GM12878 (cell line): Measurements from ENCODE around the gene ATP4A. TPM values are rescaled to one million over a fixed set of nuclear protein-coding genes. Genes with fewer than 3 reads are reported as not detected.

Source experiments
- ATAC-seq: fragments of 200-7000 bp; cut with Tn5 transposase; 3 replicates; pipeline ENCODE4 v1.9.1; 2020; ENCODE audit warnings: mild to moderate bottlenecking, moderate library complexity
- BruUV-seq: library from RNA; stranded (reverse); fragments of 400-500 nt; replicated peaks from 2 replicates; lab custom pipeline; 2021; lab: Mats Ljungman, UMichigan
- CTCF ChIA-PET: fragments of 300-600 bp; sonication (Branson Sonifier 250); formaldehyde crosslinking; extraction: SDS; loops from one replicate; lab custom pipeline; 2021; ENCODE audit warnings: inconsistent platforms; lab: Yijun Ruan, JAX
- POLR2A ChIA-PET: fragments of 350-600 bp; formaldehyde crosslinking; extraction: SDS; loops from one replicate; lab custom pipeline; 2021; ENCODE audit warnings: inconsistent platforms; lab: Charles Lee
- RAD21 ChIA-PET: fragments of 300-600 bp; sonication (Branson Sonifier 250); formaldehyde crosslinking; loops from one replicate; lab custom pipeline; 2023; ENCODE audit warnings: antibody characterized with exemption; ENCODE audit not compliant: unreplicated experiment; lab: Charles Lee
- SMC1A ChIA-PET: fragments of 300-600 bp; sonication (Branson Sonifier 250); formaldehyde crosslinking; loops from one replicate; lab custom pipeline; 2023; ENCODE audit not compliant: unreplicated experiment, uncharacterized antibody; lab: Charles Lee
- DNase-seq: peaks from one replicate; pipeline ENCODE4 v3.0.0-alpha.2; 2011; ENCODE audit warnings: low read depth, low spot score
- FAIRE-seq: peaks from 3 replicates; lab custom pipeline; 2011; peaks lifted over from hg19 to GRCh38; lab: Jason Lieb, UNC
- H2AFZ ChIP-seq: 2 replicates; pipeline ENCODE4 v1.6.0; 2011; ENCODE audit warnings: low read depth, low read length, control low read depth; ENCODE audit not compliant: control insufficient read depth
- H3K27ac ChIP-seq: 2 replicates; pipeline ENCODE4 v1.5.1; 2011; ENCODE audit warnings: control low read depth; ENCODE audit not compliant: control insufficient read depth, insufficient read depth
- H3K27me3 ChIP-seq, 2 experiments: replicated peaks in 1 of 2; 2 replicates each; pipeline versions ENCODE4 v1.6.0 to v1.6.1; 2011; ENCODE audit warnings: low read length in 1 of 2; ENCODE audit not compliant: control insufficient read depth in 2 of 2, insufficient read depth in 2 of 2
- H3K36me3 ChIP-seq, 2 experiments: 2 replicates each; pipeline ENCODE4 v1.5.1; 2011; ENCODE audit warnings: low read length in 1 of 2; ENCODE audit not compliant: control insufficient read depth in 2 of 2, insufficient read depth in 2 of 2
- H3K4me1 ChIP-seq: 2 replicates; pipeline ENCODE4 v1.6.1; 2011; ENCODE audit warnings: mild to moderate bottlenecking, low read length, moderate library complexity, mixed read lengths; ENCODE audit not compliant: control insufficient read depth, insufficient read depth
- H3K4me2 ChIP-seq: 2 replicates; pipeline ENCODE4 v1.6.0; 2011; ENCODE audit warnings: control low read depth; ENCODE audit not compliant: control insufficient read depth, insufficient read depth
- H3K4me3 ChIP-seq: fragments of 200-600 bp; sonication (generic); 2 replicates; pipeline ENCODE4 v1.5.1; 2016
- H3K79me2 ChIP-seq: 2 replicates; pipeline ENCODE4 v1.6.0; 2011; ENCODE audit warnings: low read length; ENCODE audit not compliant: control insufficient read depth, insufficient read depth
- H3K9ac ChIP-seq: 2 replicates; pipeline ENCODE4 v1.8.0; 2011; ENCODE audit warnings: low read length, control low read depth, mixed read lengths; ENCODE audit not compliant: control insufficient read depth, insufficient read depth
- H3K9me3 ChIP-seq: replicated peaks from 3 replicates; pipeline ENCODE4 v1.5.1; 2011; ENCODE audit warnings: mild to moderate bottlenecking, low read length; ENCODE audit not compliant: control insufficient read depth, insufficient read depth
- H4K20me1 ChIP-seq: 2 replicates; pipeline ENCODE4 v1.6.0; 2011; ENCODE audit not compliant: control insufficient read depth, insufficient read depth
- ESRRA ChIP-seq: IDR thresholded peaks from 2 replicates; pipeline ENCODE4 v1.6.1; 2012; ENCODE audit warnings: mild to moderate bottlenecking, low read length, improper control_type of control experiment
- LARP7 ChIP-seq: fragments of 450-650 bp; IDR thresholded peaks from 2 replicates; pipeline ENCODE4 v1.6.1; 2017; ENCODE audit warnings: mild to moderate bottlenecking
- NFXL1 ChIP-seq: fragments of 450-650 bp; IDR thresholded peaks from 2 replicates; pipeline ENCODE4 v1.6.1; 2017; ENCODE audit warnings: antibody characterized with exemption, mild to moderate bottlenecking, borderline replicate concordance
- POLR2AphosphoS5 ChIP-seq: IDR thresholded peaks from 2 replicates; pipeline ENCODE4 v1.6.1; 2011; ENCODE audit warnings: mild to moderate bottlenecking, low read length, inconsistent platforms
- SKIL ChIP-seq: fragments of 450-650 bp; IDR thresholded peaks from 2 replicates; pipeline ENCODE4 v1.6.1; 2017; ENCODE audit warnings: mild to moderate bottlenecking, low read depth, inconsistent platforms; ENCODE audit not compliant: poor library complexity, severe bottlenecking
- STAT3 ChIP-seq: IDR thresholded peaks from 2 replicates; pipeline ENCODE4 v1.6.1; 2011; ENCODE audit warnings: low read depth, low read length, improper control_type of control experiment
- TAF1 ChIP-seq: IDR thresholded peaks from 2 replicates; pipeline ENCODE4 v1.6.1; 2011; ENCODE audit warnings: mild to moderate bottlenecking, low read depth, low read length, borderline replicate concordance
- TCF7 ChIP-seq: IDR thresholded peaks from 2 replicates; pipeline ENCODE4 v1.6.1; 2014; ENCODE audit warnings: antibody characterized with exemption, borderline replicate concordance
- ZNF207 ChIP-seq: fragments of 450-650 bp; IDR thresholded peaks from 2 replicates; pipeline ENCODE4 v1.6.1; 2014; ENCODE audit warnings: antibody characterized with exemption, mild to moderate bottlenecking, borderline replicate concordance
- WGBS: methylation state at CpG from one replicate; pipeline ENCODE4 v1.1.6; 2016; ENCODE audit warnings: low lambda C conversion rate; ENCODE audit not compliant: insufficient replicate concordance, insufficient coverage; ENCODE audit errors: missing lambda C conversion rate; 5-methylcytosine and 5-hydroxymethylcytosine counted together
- in situ Hi-C: fragments of 300-500 bp; cut with MboI; formaldehyde crosslinking; loops from 9 replicates; pipeline ENCODE4 v1.14.3; 2018; ENCODE audit warnings: mixed read lengths
- intact Hi-C: fragments of 100-400 bp; cut with micrococcal nuclease; formaldehyde crosslinking; loops from one replicate; pipeline ENCODE4 v1.14.2; 2022; ENCODE audit not compliant: unreplicated experiment
- polyA plus RNA-seq, 11 experiments: library from polyadenylated mRNA; depleted of rRNA in 4 of 11; unstranded in 6 of 11; stranded (reverse) in 5 of 11; fragments of >200 nt; fragmentation: Nextera tagmentation in 4 of 11; fragmentation: Illumina TruSeq in 1 of 11; extraction: Ambion mirVana in 4 of 11; extraction: Trizol in 1 of 11; gene quantifications; 1 replicate in 1 of 11; 2 replicates in 10 of 11; pipeline versions ENCODE4 v1.2.1 to v1.2.3, GENCODE V29; 2011 to 2016; ENCODE audit warnings: inconsistent platforms in 2 of 11, missing spikeins in 2 of 11, low read depth in 1 of 11
- total RNA-seq, 4 experiments: library from RNA; depleted of rRNA in 3 of 4; stranded (reverse); fragments of >200 nt in 3 of 4; fragmentation: Illumina TruSeq in 1 of 4; extraction: Trizol in 1 of 4; gene quantifications; 2 replicates each; pipeline versions ENCODE4 v1.2.1 to v1.2.3, GENCODE V29; 2013 to 2021
- TF ChIP-seq, protein P1 (sequence below): fragments of 450-650 bp; IDR thresholded peaks from 2 replicates; pipeline ENCODE4 v1.6.1; 2014; ENCODE audit warnings: mild to moderate bottlenecking
- TF ChIP-seq, protein P2 (sequence below): fragments of 450-650 bp; formaldehyde crosslinking; IDR thresholded peaks from 2 replicates; pipeline ENCODE4 v1.5.0; 2022; ENCODE audit warnings: mild to moderate bottlenecking, missing genetic modification characterization
- TF ChIP-seq, protein P3 (sequence below): IDR thresholded peaks from 2 replicates; pipeline ENCODE4 v1.6.1; 2012; ENCODE audit warnings: low read depth, low read length, improper control_type of control experiment
- TF ChIP-seq, protein P4 (sequence below): IDR thresholded peaks from 2 replicates; pipeline ENCODE4 v1.6.1; 2011; ENCODE audit warnings: borderline replicate concordance, low read depth, mild to moderate bottlenecking, moderate library complexity, mixed read lengths, low read length; ENCODE audit not compliant: insufficient read depth; ENCODE audit errors: extremely low read length

ATP4A gene
- total and polyA plus RNA-seq, 10 of the 15 experiments (the other 5 are each of a cell fraction or from before 2014, with no cell fraction given): 0.03 to 1.5 (median 0.11) TPM; not detected in 3

DNA sequence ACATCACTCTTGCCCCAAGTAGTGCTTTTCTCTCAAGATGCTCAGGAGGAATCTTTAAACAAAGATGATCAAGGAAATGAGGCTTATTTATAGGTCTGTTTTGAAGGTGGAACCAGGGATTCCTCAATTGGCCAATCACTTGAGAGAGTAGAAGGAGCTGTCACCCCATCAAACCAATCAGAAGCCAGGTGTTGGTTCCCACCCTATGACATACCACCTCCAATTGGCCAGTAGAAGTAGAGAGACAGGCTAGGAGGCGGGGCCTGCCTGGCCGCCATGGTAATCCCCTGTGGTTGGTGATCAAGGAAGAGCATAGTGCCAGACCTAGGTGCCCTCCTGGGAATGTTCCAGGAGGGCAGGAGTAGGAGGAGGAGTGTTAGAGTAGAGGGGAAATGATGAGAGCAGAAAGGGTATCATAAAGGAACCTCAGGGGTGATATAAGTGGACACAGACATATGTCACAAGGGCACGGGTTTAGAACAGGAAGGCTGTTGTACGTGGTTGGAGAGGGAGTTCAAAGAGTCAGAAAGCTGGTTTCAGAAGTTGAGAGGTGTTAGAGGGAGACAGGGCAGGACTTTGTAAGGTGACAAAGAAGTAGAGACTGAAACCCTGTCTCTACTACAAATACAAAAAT, 33.0 kb upstream of the ATP4A start (continued):
- peak; percentile 28 for TF ChIP-seq SKIL
- TF ChIP-seq, protein P1, sequence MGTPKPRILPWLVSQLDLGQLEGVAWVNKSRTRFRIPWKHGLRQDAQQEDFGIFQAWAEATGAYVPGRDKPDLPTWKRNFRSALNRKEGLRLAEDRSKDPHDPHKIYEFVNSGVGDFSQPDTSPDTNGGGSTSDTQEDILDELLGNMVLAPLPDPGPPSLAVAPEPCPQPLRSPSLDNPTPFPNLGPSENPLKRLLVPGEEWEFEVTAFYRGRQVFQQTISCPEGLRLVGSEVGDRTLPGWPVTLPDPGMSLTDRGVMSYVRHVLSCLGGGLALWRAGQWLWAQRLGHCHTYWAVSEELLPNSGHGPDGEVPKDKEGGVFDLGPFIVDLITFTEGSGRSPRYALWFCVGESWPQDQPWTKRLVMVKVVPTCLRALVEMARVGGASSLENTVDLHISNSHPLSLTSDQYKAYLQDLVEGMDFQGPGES: peak; percentile 31; the same call in 1 of the 2 replicates
- no peak for TF ChIP-seq STAT3
- TF ChIP-seq TCF7: no peak
- TF ChIP-seq ZNF207: no peak
- TF ChIP-seq NFXL1: no peak

- BruUV-seq: no TSS peak
- DNase-seq (no peak), ATAC-seq (no peak), FAIRE-seq (no peak)
- POLR2A ChIA-PET: interaction anchor here (0.7 to 3.0 kb wide), 4 partner anchors 16 to 518 kb away, joined by 3 to 15 read pairs (median 4); partner anchors contain the start of genes COX6B1 and HAUS5
- SMC1A ChIA-PET: interaction anchor here (1.6 kb wide), 1 partner anchor 99 kb away, joined by 3 read pairs; no protein-coding TSS in a partner anchor
- 100% methylated on average over 1 of the region's 1 CpG for WGBS
- Histone ChIP-seq H2AFZ (peak overlapping the region; percentile 88; the same call in 1 of the 2 replicates), H3K4me2 (no peak overlapping the region), H4K20me1 (no peaks in the 10 kb centered on the region), H3K9me3 (no peaks in the 10 kb centered on the region), H3K27ac (no peak overlapping the region), H3K79me2 (no peaks in the 10 kb centered on the region), H3K4me3 (no peak overlapping the region), H3K4me1 (no peaks in the 10 kb centered on the region; the same call in none of the 2 replicates), H3K27me3 (no peaks in the 10 kb centered on the region; a peak in 1 of 4 replicates), H3K36me3 (no peaks in the 10 kb centered on the region), H3K9ac (no peak overlapping the region)
- in situ Hi-C loops (no loop called here), intact Hi-C loops (loop anchor here (5.0 kb wide), 1 partner anchor 249 kb away; the partner anchor contains the start of gene FFAR1)
- CTCF ChIA-PET: interaction anchor here (0.9 to 3.2 kb wide), 5 partner anchors 15 to 88 kb away, joined by 3 to 16 read pairs (median 5); no protein-coding TSS in a partner anchor
- RAD21 ChIA-PET: interaction anchor here (0.9 to 3.4 kb wide), 4 partner anchors 11 to 239 kb away, joined by 3 to 11 read pairs (median 5); no protein-coding TSS in a partner anchor
- no peak for TF ChIP-seq POLR2AphosphoS5
- TF ChIP-seq, protein P2, sequence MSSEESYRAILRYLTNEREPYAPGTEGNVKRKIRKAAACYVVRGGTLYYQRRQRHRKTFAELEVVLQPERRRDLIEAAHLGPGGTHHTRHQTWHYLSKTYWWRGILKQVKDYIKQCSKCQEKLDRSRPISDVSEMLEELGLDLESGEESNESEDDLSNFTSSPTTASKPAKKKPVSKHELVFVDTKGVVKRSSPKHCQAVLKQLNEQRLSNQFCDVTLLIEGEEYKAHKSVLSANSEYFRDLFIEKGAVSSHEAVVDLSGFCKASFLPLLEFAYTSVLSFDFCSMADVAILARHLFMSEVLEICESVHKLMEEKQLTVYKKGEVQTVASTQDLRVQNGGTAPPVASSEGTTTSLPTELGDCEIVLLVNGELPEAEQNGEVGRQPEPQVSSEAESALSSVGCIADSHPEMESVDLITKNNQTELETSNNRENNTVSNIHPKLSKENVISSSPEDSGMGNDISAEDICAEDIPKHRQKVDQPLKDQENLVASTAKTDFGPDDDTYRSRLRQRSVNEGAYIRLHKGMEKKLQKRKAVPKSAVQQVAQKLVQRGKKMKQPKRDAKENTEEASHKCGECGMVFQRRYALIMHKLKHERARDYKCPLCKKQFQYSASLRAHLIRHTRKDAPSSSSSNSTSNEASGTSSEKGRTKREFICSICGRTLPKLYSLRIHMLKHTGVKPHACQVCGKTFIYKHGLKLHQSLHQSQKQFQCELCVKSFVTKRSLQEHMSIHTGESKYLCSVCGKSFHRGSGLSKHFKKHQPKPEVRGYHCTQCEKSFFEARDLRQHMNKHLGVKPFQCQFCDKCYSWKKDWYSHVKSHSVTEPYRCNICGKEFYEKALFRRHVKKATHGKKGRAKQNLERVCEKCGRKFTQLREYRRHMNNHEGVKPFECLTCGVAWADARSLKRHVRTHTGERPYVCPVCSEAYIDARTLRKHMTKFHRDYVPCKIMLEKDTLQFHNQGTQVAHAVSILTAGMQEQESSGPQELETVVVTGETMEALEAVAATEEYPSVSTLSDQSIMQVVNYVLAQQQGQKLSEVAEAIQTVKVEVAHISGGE (CRISPR knock-in tag): no peak
- no peak for TF ChIP-seq TAF1
- no peak for TF ChIP-seq ESRRA
- TF ChIP-seq, protein P3, sequence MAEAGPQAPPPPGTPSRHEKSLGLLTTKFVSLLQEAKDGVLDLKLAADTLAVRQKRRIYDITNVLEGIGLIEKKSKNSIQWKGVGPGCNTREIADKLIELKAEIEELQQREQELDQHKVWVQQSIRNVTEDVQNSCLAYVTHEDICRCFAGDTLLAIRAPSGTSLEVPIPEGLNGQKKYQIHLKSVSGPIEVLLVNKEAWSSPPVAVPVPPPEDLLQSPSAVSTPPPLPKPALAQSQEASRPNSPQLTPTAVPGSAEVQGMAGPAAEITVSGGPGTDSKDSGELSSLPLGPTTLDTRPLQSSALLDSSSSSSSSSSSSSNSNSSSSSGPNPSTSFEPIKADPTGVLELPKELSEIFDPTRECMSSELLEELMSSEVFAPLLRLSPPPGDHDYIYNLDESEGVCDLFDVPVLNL: no peak
- TF ChIP-seq LARP7: no peak
- TF ChIP-seq, protein P4, sequence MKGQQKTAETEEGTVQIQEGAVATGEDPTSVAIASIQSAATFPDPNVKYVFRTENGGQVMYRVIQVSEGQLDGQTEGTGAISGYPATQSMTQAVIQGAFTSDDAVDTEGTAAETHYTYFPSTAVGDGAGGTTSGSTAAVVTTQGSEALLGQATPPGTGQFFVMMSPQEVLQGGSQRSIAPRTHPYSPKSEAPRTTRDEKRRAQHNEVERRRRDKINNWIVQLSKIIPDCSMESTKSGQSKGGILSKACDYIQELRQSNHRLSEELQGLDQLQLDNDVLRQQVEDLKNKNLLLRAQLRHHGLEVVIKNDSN: no peak
Observed at GRCh38 chr19:35595928-35596327, 32.5 kb upstream of the ATP4A start.
